ENCODE data around the gene EEIG2.
"Not testable (repeated sequence)": the region's sequence is repeated elsewhere in the genome, so short reads cannot be mapped to it uniquely, and the experiment has no call there.

The EEIG2 gene

GRCh38 chr1:108541861-108542260 is 18.0 kb upstream of the EEIG2 start:
- WGBS (ENCODE audit: insufficient coverage): no CpG with 5 or more reads among the region's 2 CpGs
- Histone ChIP-seq H3K27me3 (replicated peaks in 2 of 5; ENCODE audit: control insufficient read depth in 4 of 5, insufficient read depth in 5 of 5, low read length in 4 of 5) (no peaks in the 10 kb centered on the region), H3K9me3 (ENCODE audit: control extremely low read depth in 1 of 5, control insufficient read depth in 4 of 5, insufficient read depth in 2 of 5, low read depth in 1 of 5, low read length in 4 of 5) (no peaks in the 10 kb centered on the region), H3K36me3 (ENCODE audit: control insufficient read depth in 4 of 4, insufficient read depth in 4 of 4, low read length in 3 of 4) (no peaks in the 10 kb centered on the region), H3K4me3 (ENCODE audit: control insufficient read depth in 1 of 7, extremely low read depth in 1 of 7, insufficient read depth in 4 of 7, low read depth in 2 of 7, low read length in 6 of 7) (no peak overlapping the region), H3K27ac (ENCODE audit: insufficient read depth in 1 of 2, low read depth in 1 of 2, low read length in 2 of 2, poor library complexity in 1 of 2, severe bottlenecking in 2 of 2) (no peak overlapping the region), H3K4me1 (ENCODE audit: control extremely low read depth in 1 of 4, control insufficient read depth in 4 of 4, insufficient read depth in 4 of 4, low read length in 3 of 4) (peaks cover 0 to 21% (median 6%) of the 10 kb centered on the region in 4 experiments)
- CTCF ChIA-PET: interaction anchor here (0.8 to 3.6 kb wide), 4 partner anchors 17 to 30 kb away, joined by 3 to 10 read pairs (median 3); partner anchors contain the start of gene EEIG2
- DNase-seq: no peak
- POLR2A ChIA-PET: no interaction called here

- DNase-seq; POLR2A ChIA-PET; H3K27ac ChIP-seq (ENCODE audit: insufficient read depth in 1 of 2, low read depth in 1 of 2, low read length in 2 of 2, poor library complexity in 1 of 2, severe bottlenecking in 2 of 2); H3K9me3 ChIP-seq (ENCODE audit: control extremely low read depth in 1 of 5, control insufficient read depth in 4 of 5, insufficient read depth in 2 of 5, low read depth in 1 of 5, low read length in 4 of 5); H3K4me3 ChIP-seq (ENCODE audit: control insufficient read depth in 1 of 7, extremely low read depth in 1 of 7, insufficient read depth in 4 of 7, low read depth in 2 of 7, low read length in 6 of 7); H3K36me3 ChIP-seq (ENCODE audit: control insufficient read depth in 4 of 4, insufficient read depth in 4 of 4, low read length in 3 of 4); H3K4me1 ChIP-seq (ENCODE audit: control extremely low read depth in 1 of 4, control insufficient read depth in 4 of 4, insufficient read depth in 4 of 4, low read length in 3 of 4); H3K27me3 ChIP-seq (replicated peaks in 2 of 5; ENCODE audit: control insufficient read depth in 4 of 5, insufficient read depth in 5 of 5, low read length in 4 of 5): not testable (repeated sequence)
- 100% methylated on average over 1 of the region's 4 CpGs for WGBS (ENCODE audit: insufficient coverage)
- CTCF ChIA-PET: interaction anchor here (2.2 kb wide), 1 partner anchor 14 kb away, joined by 12 read pairs; the partner anchor contains the start of gene EEIG2
Observed at GRCh38 chr1:108547493-108547892, 12.4 kb upstream of the EEIG2 start.

- H3K4me1 ChIP-seq (ENCODE audit: control extremely low read depth in 1 of 4, control insufficient read depth in 4 of 4, insufficient read depth in 4 of 4, low read length in 3 of 4): peaks cover 0 to 2% (median 0%) of the 10 kb centered on the region in 4 experiments
- no peaks in the 10 kb centered on the region for H3K27me3 ChIP-seq (replicated peaks in 2 of 5; ENCODE audit: control insufficient read depth in 4 of 5, insufficient read depth in 5 of 5, low read length in 4 of 5)
- no peak overlapping the region for H3K27ac ChIP-seq (ENCODE audit: insufficient read depth in 1 of 2, low read depth in 1 of 2, low read length in 2 of 2, poor library complexity in 1 of 2, severe bottlenecking in 2 of 2)
- ChIA-PET POLR2A (interaction anchor here (0.7 kb wide), 1 partner anchor 9 kb away, joined by 3 read pairs; the partner anchor contains the start of gene EEIG2), CTCF (interaction anchor here (1.0 to 2.2 kb wide), 2 partner anchors 8 to 10 kb away, joined by 3 to 9 read pairs; partner anchors contain the start of gene EEIG2)
- peaks cover 0 to 2% (median 0%) of the 10 kb centered on the region in 5 experiments for H3K9me3 ChIP-seq (ENCODE audit: control extremely low read depth in 1 of 5, control insufficient read depth in 4 of 5, insufficient read depth in 2 of 5, low read depth in 1 of 5, low read length in 4 of 5)
- DNase-seq: no peak
- WGBS (ENCODE audit: insufficient coverage): no CpG with 5 or more reads among the region's 2 CpGs
- no peaks in the 10 kb centered on the region for H3K36me3 ChIP-seq (ENCODE audit: control insufficient read depth in 4 of 4, insufficient read depth in 4 of 4, low read length in 3 of 4)
- H3K4me3 ChIP-seq (ENCODE audit: control insufficient read depth in 1 of 7, extremely low read depth in 1 of 7, insufficient read depth in 4 of 7, low read depth in 2 of 7, low read length in 6 of 7): no peak overlapping the region
Observed at GRCh38 chr1:108551137-108551862, 8.6 kb upstream of the EEIG2 start.

GRCh38 chr1:108553905-108554304 is 6.0 kb upstream of the EEIG2 start:
- ChIA-PET POLR2A (no interaction called here), CTCF (interaction anchor here (1.0 kb wide), 1 partner anchor 42 kb away, joined by 3 read pairs; no protein-coding TSS in a partner anchor)
- Histone ChIP-seq H3K4me3 (ENCODE audit: control insufficient read depth in 1 of 7, extremely low read depth in 1 of 7, insufficient read depth in 4 of 7, low read depth in 2 of 7, low read length in 6 of 7) (no peak overlapping the region), H3K4me1 (ENCODE audit: control extremely low read depth in 1 of 4, control insufficient read depth in 4 of 4, insufficient read depth in 4 of 4, low read length in 3 of 4) (peaks cover 0 to 18% (median 1%) of the 10 kb centered on the region in 4 experiments), H3K9me3 (ENCODE audit: control extremely low read depth in 1 of 5, control insufficient read depth in 4 of 5, insufficient read depth in 2 of 5, low read depth in 1 of 5, low read length in 4 of 5) (no peaks in the 10 kb centered on the region), H3K27ac (ENCODE audit: insufficient read depth in 1 of 2, low read depth in 1 of 2, low read length in 2 of 2, poor library complexity in 1 of 2, severe bottlenecking in 2 of 2) (no peak overlapping the region), H3K36me3 (ENCODE audit: control insufficient read depth in 4 of 4, insufficient read depth in 4 of 4, low read length in 3 of 4) (no peaks in the 10 kb centered on the region), H3K27me3 (replicated peaks in 2 of 5; ENCODE audit: control insufficient read depth in 4 of 5, insufficient read depth in 5 of 5, low read length in 4 of 5) (no peaks in the 10 kb centered on the region)
- no peak for DNase-seq
- 100% methylated on average over 4 of the region's 4 CpGs for WGBS (ENCODE audit: insufficient coverage)

GRCh38 chr1:108554682-108555427 is 5.0 kb upstream of the EEIG2 start:
- 100% methylated on average over 3 of the region's 4 CpGs for WGBS (ENCODE audit: insufficient coverage)
- Histone ChIP-seq H3K27ac (ENCODE audit: insufficient read depth in 1 of 2, low read depth in 1 of 2, low read length in 2 of 2, poor library complexity in 1 of 2, severe bottlenecking in 2 of 2) (no peak overlapping the region), H3K9me3 (ENCODE audit: control extremely low read depth in 1 of 5, control insufficient read depth in 4 of 5, insufficient read depth in 2 of 5, low read depth in 1 of 5, low read length in 4 of 5) (no peaks in the 10 kb centered on the region), H3K36me3 (ENCODE audit: control insufficient read depth in 4 of 4, insufficient read depth in 4 of 4, low read length in 3 of 4) (no peaks in the 10 kb centered on the region), H3K27me3 (replicated peaks in 2 of 5; ENCODE audit: control insufficient read depth in 4 of 5, insufficient read depth in 5 of 5, low read length in 4 of 5) (no peaks in the 10 kb centered on the region), H3K4me1 (ENCODE audit: control extremely low read depth in 1 of 4, control insufficient read depth in 4 of 4, insufficient read depth in 4 of 4, low read length in 3 of 4) (peaks cover 3 to 22% (median 9%) of the 10 kb centered on the region in 4 experiments), H3K4me3 (ENCODE audit: control insufficient read depth in 1 of 7, extremely low read depth in 1 of 7, insufficient read depth in 4 of 7, low read depth in 2 of 7, low read length in 6 of 7) (no peak overlapping the region)
- CTCF ChIA-PET: no interaction called here
- no peak for DNase-seq
- POLR2A ChIA-PET: no interaction called here

- POLR2A ChIA-PET: no interaction called here
- DNase-seq: no peak
- no peak overlapping the region for H3K4me3 ChIP-seq (ENCODE audit: control insufficient read depth in 1 of 7, extremely low read depth in 1 of 7, insufficient read depth in 4 of 7, low read depth in 2 of 7, low read length in 6 of 7)
- no peaks in the 10 kb centered on the region for H3K27me3 ChIP-seq (replicated peaks in 2 of 5; ENCODE audit: control insufficient read depth in 4 of 5, insufficient read depth in 5 of 5, low read length in 4 of 5)
- H3K27ac ChIP-seq (ENCODE audit: insufficient read depth in 1 of 2, low read depth in 1 of 2, low read length in 2 of 2, poor library complexity in 1 of 2, severe bottlenecking in 2 of 2): no peak overlapping the region
- H3K4me1 ChIP-seq (ENCODE audit: control extremely low read depth in 1 of 4, control insufficient read depth in 4 of 4, insufficient read depth in 4 of 4, low read length in 3 of 4): peaks cover 10 to 30% (median 17%) of the 10 kb centered on the region in 4 experiments
- H3K9me3 ChIP-seq (ENCODE audit: control extremely low read depth in 1 of 5, control insufficient read depth in 4 of 5, insufficient read depth in 2 of 5, low read depth in 1 of 5, low read length in 4 of 5): no peaks in the 10 kb centered on the region
- CTCF ChIA-PET: no interaction called here
- no peaks in the 10 kb centered on the region for H3K36me3 ChIP-seq (ENCODE audit: control insufficient read depth in 4 of 4, insufficient read depth in 4 of 4, low read length in 3 of 4)
Observed at GRCh38 chr1:108556066-108556465, 3.8 kb upstream of the EEIG2 start.

GRCh38 chr1:108556499-108556898 is 3.4 kb upstream of the EEIG2 start:
- Histone ChIP-seq H3K27me3 (replicated peaks in 2 of 5; ENCODE audit: control insufficient read depth in 4 of 5, insufficient read depth in 5 of 5, low read length in 4 of 5) (no peaks in the 10 kb centered on the region), H3K4me1 (ENCODE audit: control extremely low read depth in 1 of 4, control insufficient read depth in 4 of 4, insufficient read depth in 4 of 4, low read length in 3 of 4) (peaks cover 14 to 35% (median 20%) of the 10 kb centered on the region in 4 experiments), H3K27ac (ENCODE audit: insufficient read depth in 1 of 2, low read depth in 1 of 2, low read length in 2 of 2, poor library complexity in 1 of 2, severe bottlenecking in 2 of 2) (no peak overlapping the region), H3K36me3 (ENCODE audit: control insufficient read depth in 4 of 4, insufficient read depth in 4 of 4, low read length in 3 of 4) (no peaks in the 10 kb centered on the region), H3K4me3 (ENCODE audit: control insufficient read depth in 1 of 7, extremely low read depth in 1 of 7, insufficient read depth in 4 of 7, low read depth in 2 of 7, low read length in 6 of 7) (no peak overlapping the region), H3K9me3 (ENCODE audit: control extremely low read depth in 1 of 5, control insufficient read depth in 4 of 5, insufficient read depth in 2 of 5, low read depth in 1 of 5, low read length in 4 of 5) (no peaks in the 10 kb centered on the region)
- WGBS (ENCODE audit: insufficient coverage): 90% methylated on average over 4 of the region's 4 CpGs
- DNase-seq: no peak
- ChIA-PET POLR2A (no interaction called here), CTCF (no interaction called here)

All from common myeloid progenitor, CD34-positive (primary cell).